Placental pericyte (primary cell): ENCODE measurements around the gene RGS5. TPM values are rescaled to one million over a fixed set of nuclear protein-coding genes. Genes with fewer than 3 reads are reported as not detected.

Experiments used
- total RNA-seq: library from RNA; depleted of rRNA; stranded (reverse); fragments of >200 nt; gene quantifications from 2 replicates; pipeline ENCODE4 v1.2.3, GENCODE V29; 2012

RGS5 gene
- total RNA-seq = 2.2 and 22.5 TPM in 2 replicates

GRCh38 chr1:163202833-163203451 is at the start of gene RGS5:
RGS5 (minus strand) TSS chr1:163202916; CDS start chr1:163202835, 81 bp downstream.

Other genes with a start within 250 kb of the RGS5 start
- 2.4 and 538 TPM in 2 replicates for gene RGS4, start 133.6 kb downstream of the RGS5 start, total RNA-seq
- gene NUF2, start 119.0 kb upstream of the RGS5 start, total RNA-seq = 0.22 and 27.2 TPM in 2 replicates